ENCODE results near the gene FLOT2. TPM values are rescaled to one million over a fixed set of nuclear protein-coding genes. Genes with fewer than 3 reads are reported as not detected.
A peak's percentile ranks its signal among the peaks of the same experiment; 100 is the strongest.

The FLOT2 gene
- total and polyA plus RNA-seq, 3 experiments from 2014 or later = 113 to 268 (median 115) TPM

GRCh38 chr17:28926786-28927185 is 29.3 kb upstream of the FLOT2 start:
- Histone ChIP-seq H3K4me1 (ENCODE audit: insufficient read depth, low read length) (peaks cover 57% of the 10 kb centered on the region), H3K27ac (ENCODE audit: low read depth, low read length) (peak overlapping the region; percentile 77), H3K4me3 (ENCODE audit: low read length) (no peak overlapping the region), H3K27me3 (ENCODE audit: insufficient read depth, low read length, poor library complexity, severe bottlenecking) (no peaks in the 10 kb centered on the region), H3K9me3 (ENCODE audit: low read length) (no peaks in the 10 kb centered on the region), H3K36me3 (ENCODE audit: insufficient read depth, low read length) (peaks cover 19% of the 10 kb centered on the region)
- Mint-ChIP-seq H3K27ac (peak overlapping the region; percentile 91 to 99 (median 95)), H3K9me3 (peaks cover 0 to 4% (median 0%) of the 10 kb centered on the region in 5 donors), H3K27me3 (no peaks in the 10 kb centered on the region), H3K4me3 (peak overlapping the region in 6 of 7 donors; percentile 38 to 81 (median 67)), H3K36me3 (peaks cover 12 to 65% (median 21%) of the 10 kb centered on the region in 3 donors), H3K4me1 (peaks cover 59 to 85% (median 72%) of the 10 kb centered on the region in 3 donors)
- CTCF ChIA-PET = interaction anchor here (1.3 to 5.7 kb wide), 10 partner anchors 8 to 200 kb away, joined by 3 to 31 read pairs (median 8); partner anchors contain the start of genes DHRS13, PHF12 and TLCD1
- no peak for DNase-seq
- POLR2A ChIA-PET = interaction anchor here (1.0 to 5.5 kb wide), 6 partner anchors 17 to 200 kb away, joined by 3 to 63 read pairs (median 4); partner anchors contain the start of genes PHF12 and TLCD1

DNA sequence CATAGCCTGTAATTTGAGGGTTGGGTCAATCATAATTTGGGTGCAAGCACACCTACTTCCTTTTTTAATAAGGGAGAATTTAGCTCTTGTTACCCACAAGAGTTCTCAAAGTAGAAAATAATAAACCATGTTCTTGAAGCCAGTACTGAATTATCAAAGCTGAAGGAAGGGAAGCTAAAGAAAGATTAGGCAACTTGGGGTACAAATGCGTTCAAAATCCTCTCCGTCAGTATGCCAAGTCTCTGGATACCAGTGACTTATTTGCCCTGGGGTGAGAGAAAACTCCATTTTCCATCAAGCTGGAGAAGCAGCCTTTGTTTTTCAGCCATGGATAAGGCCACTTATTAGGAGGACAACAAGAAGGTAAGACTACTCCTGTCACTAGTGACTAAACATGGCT is 28.8 kb upstream of the FLOT2 start:
- no peaks in the 10 kb centered on the region for H3K9me3 ChIP-seq (ENCODE audit: low read length)
- H3K36me3 Mint-ChIP-seq = peaks cover 12 to 67% (median 25%) of the 10 kb centered on the region in 3 donors
- peaks cover 0 to 4% (median 0%) of the 10 kb centered on the region in 5 donors for H3K9me3 Mint-ChIP-seq
- DNase-seq = no peak
- peak overlapping the region; percentile 91 to 99 (median 95) for H3K27ac Mint-ChIP-seq
- peak overlapping the region; percentile 3 to 81 (median 63) for H3K4me3 Mint-ChIP-seq
- peaks cover 63 to 86% (median 70%) of the 10 kb centered on the region in 3 donors for H3K4me1 Mint-ChIP-seq
- H3K4me3 ChIP-seq (ENCODE audit: low read length) = no peak overlapping the region
- H3K27ac ChIP-seq (ENCODE audit: low read depth, low read length) = peak overlapping the region; percentile 77
- no peaks in the 10 kb centered on the region for H3K27me3 Mint-ChIP-seq
- H3K36me3 ChIP-seq (ENCODE audit: insufficient read depth, low read length) = peaks cover 23% of the 10 kb centered on the region
- CTCF ChIA-PET = interaction anchor here (1.3 to 5.7 kb wide), 10 partner anchors 8 to 200 kb away, joined by 3 to 31 read pairs (median 9); partner anchors contain the start of genes DHRS13, PHF12 and TLCD1
- POLR2A ChIA-PET = interaction anchor here (1.0 to 5.5 kb wide), 8 partner anchors 17 to 207 kb away, joined by 3 to 63 read pairs (median 4); partner anchors contain the start of genes FLOT2, PHF12, RPL23A and TLCD1
- H3K4me1 ChIP-seq (ENCODE audit: insufficient read depth, low read length) = peaks cover 57% of the 10 kb centered on the region
- H3K27me3 ChIP-seq (ENCODE audit: insufficient read depth, low read length, poor library complexity, severe bottlenecking) = no peaks in the 10 kb centered on the region

GRCh38 chr17:28925912-28926365 is 28.4 kb upstream of the FLOT2 start:
- CTCF ChIA-PET = interaction anchor here (1.1 to 5.7 kb wide), 11 partner anchors 9 to 199 kb away, joined by 3 to 31 read pairs (median 9); partner anchors contain the start of genes DHRS13, PHF12 and TLCD1
- Mint-ChIP-seq H3K4me1 (peaks cover 64 to 86% (median 70%) of the 10 kb centered on the region in 3 donors), H3K9me3 (peaks cover 0 to 4% (median 0%) of the 10 kb centered on the region in 5 donors), H3K27ac (peak overlapping the region; percentile 91 to 99 (median 95)), H3K4me3 (peak overlapping the region; percentile 3 to 81 (median 63)), H3K36me3 (peaks cover 12 to 70% (median 26%) of the 10 kb centered on the region in 3 donors), H3K27me3 (no peaks in the 10 kb centered on the region)
- DNase-seq = peak; percentile 32 to 89 (median 79)
- POLR2A ChIA-PET = interaction anchor here (0.6 to 5.5 kb wide), 8 partner anchors 16 to 206 kb away, joined by 3 to 63 read pairs (median 4); partner anchors contain the start of genes FLOT2, NEK8, PHF12 and RPL23A
- Histone ChIP-seq H3K4me3 (ENCODE audit: low read length) (peak overlapping the region; percentile 21), H3K4me1 (ENCODE audit: insufficient read depth, low read length) (peaks cover 57% of the 10 kb centered on the region), H3K27me3 (ENCODE audit: insufficient read depth, low read length, poor library complexity, severe bottlenecking) (no peaks in the 10 kb centered on the region), H3K27ac (ENCODE audit: low read depth, low read length) (peak overlapping the region; percentile 77), H3K9me3 (ENCODE audit: low read length) (no peaks in the 10 kb centered on the region), H3K36me3 (ENCODE audit: insufficient read depth, low read length) (peaks cover 27% of the 10 kb centered on the region)

DNA sequence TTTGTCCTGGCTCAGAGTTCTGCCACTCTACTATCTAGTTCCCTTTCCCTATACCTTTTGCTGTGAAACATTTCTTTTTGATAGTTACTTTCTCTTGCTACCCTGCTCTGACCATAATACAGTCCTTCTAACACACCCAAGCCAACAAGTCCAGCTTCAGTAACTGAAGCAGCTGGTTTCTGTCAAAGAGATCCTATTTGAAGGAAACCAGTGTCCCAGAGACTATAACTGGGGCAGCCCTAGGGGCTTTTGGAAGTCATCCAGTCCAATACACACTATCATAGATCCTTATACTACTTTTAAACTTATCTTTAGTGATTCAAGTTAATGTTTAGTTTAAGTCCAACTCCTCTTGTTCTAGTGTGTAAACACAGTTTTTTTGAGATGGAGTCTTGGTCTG is 22.7 kb upstream of the FLOT2 start:
- Histone ChIP-seq H3K4me1 (ENCODE audit: insufficient read depth, low read length) (peaks cover 16% of the 10 kb centered on the region), H3K36me3 (ENCODE audit: insufficient read depth, low read length) (peaks cover 76% of the 10 kb centered on the region), H3K4me3 (ENCODE audit: low read length) (no peak overlapping the region), H3K27me3 (ENCODE audit: insufficient read depth, low read length, poor library complexity, severe bottlenecking) (no peaks in the 10 kb centered on the region), H3K9me3 (ENCODE audit: low read length) (no peaks in the 10 kb centered on the region), H3K27ac (ENCODE audit: low read depth, low read length) (no peak overlapping the region)
- ChIA-PET CTCF (interaction anchor here (2.4 to 5.6 kb wide), 3 partner anchors 12 to 193 kb away, joined by 6 to 29 read pairs (median 7); partner anchors contain the start of genes DHRS13 and TLCD1), POLR2A (interaction anchor here (1.2 kb wide), 1 partner anchor 29 kb away, joined by 4 read pairs; no protein-coding TSS in a partner anchor)
- Mint-ChIP-seq H3K27ac (peak overlapping the region in 6 of 8 donors; percentile 13 to 87 (median 65)), H3K9me3 (no peaks in the 10 kb centered on the region), H3K27me3 (no peaks in the 10 kb centered on the region), H3K4me3 (no peak overlapping the region), H3K4me1 (peaks cover 30 to 47% (median 32%) of the 10 kb centered on the region in 3 donors), H3K36me3 (peaks cover 8 to 88% (median 35%) of the 10 kb centered on the region in 3 donors)
- no peak for DNase-seq

DNA sequence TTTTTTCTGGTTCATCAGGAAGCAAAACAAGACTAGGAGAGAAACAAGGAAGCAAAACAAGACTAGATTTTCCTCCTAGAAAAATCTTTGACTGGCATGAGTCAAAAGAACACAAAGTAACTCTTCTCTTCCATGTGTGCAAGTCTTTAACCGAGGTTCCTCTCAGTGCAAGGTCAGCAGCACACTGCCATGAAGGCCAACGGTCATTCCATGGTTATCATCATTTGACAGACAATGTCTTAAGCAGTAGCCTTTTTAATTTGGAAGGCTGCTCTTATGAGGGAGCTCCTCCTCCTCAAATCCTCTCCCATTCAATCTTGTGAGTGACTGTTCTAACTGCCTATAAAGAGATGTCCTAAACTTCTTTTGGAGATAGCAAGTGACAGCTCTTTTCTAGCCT is 20.8 kb upstream of the FLOT2 start:
- H3K36me3 Mint-ChIP-seq = peaks cover 4 to 89% (median 39%) of the 10 kb centered on the region in 3 donors
- DNase-seq = no peak
- H3K9me3 Mint-ChIP-seq = no peaks in the 10 kb centered on the region
- H3K27me3 Mint-ChIP-seq = no peaks in the 10 kb centered on the region
- peak overlapping the region in 5 of 8 donors; percentile 37 to 83 (median 71) for H3K27ac Mint-ChIP-seq
- Histone ChIP-seq H3K4me3 (ENCODE audit: low read length) (no peak overlapping the region), H3K27ac (ENCODE audit: low read depth, low read length) (no peak overlapping the region), H3K9me3 (ENCODE audit: low read length) (no peaks in the 10 kb centered on the region), H3K4me1 (ENCODE audit: insufficient read depth, low read length) (no peaks in the 10 kb centered on the region), H3K27me3 (ENCODE audit: insufficient read depth, low read length, poor library complexity, severe bottlenecking) (no peaks in the 10 kb centered on the region), H3K36me3 (ENCODE audit: insufficient read depth, low read length) (peaks cover 84% of the 10 kb centered on the region)
- peaks cover 14 to 28% (median 20%) of the 10 kb centered on the region in 3 donors for H3K4me1 Mint-ChIP-seq
- POLR2A ChIA-PET = no interaction called here
- H3K4me3 Mint-ChIP-seq = no peak overlapping the region
- CTCF ChIA-PET = interaction anchor here (0.6 to 5.6 kb wide), 7 partner anchors 10 to 845 kb away, joined by 3 to 29 read pairs (median 5); partner anchors contain the start of genes DHRS13, FLOT2, NEK8 and TLCD1

DNA sequence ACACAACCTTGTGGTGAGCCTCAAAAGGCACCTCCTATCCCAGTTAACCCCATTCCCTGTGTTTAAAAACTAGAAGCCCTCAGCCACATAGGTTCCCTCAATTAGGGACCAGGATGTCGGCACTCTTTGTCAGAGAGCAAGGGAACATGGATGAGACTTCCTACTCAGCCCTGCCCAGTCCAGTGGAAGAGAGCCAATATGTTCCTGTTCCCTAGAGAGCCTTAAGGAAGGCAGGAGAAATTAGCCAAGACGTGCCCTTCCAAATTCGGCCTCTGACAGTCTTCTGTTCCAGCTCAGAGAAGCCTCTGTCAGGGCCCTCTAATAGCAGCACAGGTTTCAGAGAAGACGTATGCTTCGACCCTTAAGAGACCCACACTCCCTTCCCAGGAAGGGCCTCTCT is 19.9 kb upstream of the FLOT2 start:
- peaks cover 89% of the 10 kb centered on the region for H3K36me3 ChIP-seq (ENCODE audit: insufficient read depth, low read length)
- peaks cover 12 to 21% (median 15%) of the 10 kb centered on the region in 3 donors for H3K4me1 Mint-ChIP-seq
- no peak for DNase-seq
- no peak overlapping the region for H3K4me3 Mint-ChIP-seq
- peaks cover 3 to 92% (median 35%) of the 10 kb centered on the region in 3 donors for H3K36me3 Mint-ChIP-seq
- POLR2A ChIA-PET = interaction anchor here (0.6 kb wide), 1 partner anchor 142 kb away, joined by 3 read pairs; no protein-coding TSS in a partner anchor
- H3K9me3 Mint-ChIP-seq = no peaks in the 10 kb centered on the region
- peak overlapping the region in 5 of 8 donors; percentile 40 to 86 (median 70) for H3K27ac Mint-ChIP-seq
- CTCF ChIA-PET = interaction anchor here (0.6 to 5.6 kb wide), 10 partner anchors 9 to 190 kb away, joined by 3 to 29 read pairs (median 4); partner anchors contain the start of genes DHRS13, FLOT2, NEK8 and TLCD1
- H3K27me3 Mint-ChIP-seq = no peaks in the 10 kb centered on the region
- no peaks in the 10 kb centered on the region for H3K9me3 ChIP-seq (ENCODE audit: low read length)
- no peak overlapping the region for H3K4me3 ChIP-seq (ENCODE audit: low read length)
- H3K27ac ChIP-seq (ENCODE audit: low read depth, low read length) = no peak overlapping the region
- no peaks in the 10 kb centered on the region for H3K27me3 ChIP-seq (ENCODE audit: insufficient read depth, low read length, poor library complexity, severe bottlenecking)
- no peaks in the 10 kb centered on the region for H3K4me1 ChIP-seq (ENCODE audit: insufficient read depth, low read length)

- Histone ChIP-seq H3K27me3 (ENCODE audit: insufficient read depth, low read length, poor library complexity, severe bottlenecking) (no peaks in the 10 kb centered on the region), H3K36me3 (ENCODE audit: insufficient read depth, low read length) (peaks cover 89% of the 10 kb centered on the region), H3K9me3 (ENCODE audit: low read length) (no peaks in the 10 kb centered on the region), H3K27ac (ENCODE audit: low read depth, low read length) (no peak overlapping the region), H3K4me1 (ENCODE audit: insufficient read depth, low read length) (no peaks in the 10 kb centered on the region), H3K4me3 (ENCODE audit: low read length) (no peak overlapping the region)
- peak overlapping the region in 7 of 8 donors; percentile 2 to 87 (median 75) for H3K27ac Mint-ChIP-seq
- peaks cover 12 to 21% (median 15%) of the 10 kb centered on the region in 3 donors for H3K4me1 Mint-ChIP-seq
- no peak for DNase-seq
- peaks cover 3 to 93% (median 34%) of the 10 kb centered on the region in 3 donors for H3K36me3 Mint-ChIP-seq
- ChIA-PET POLR2A (interaction anchor here (0.6 kb wide), 1 partner anchor 142 kb away, joined by 3 read pairs; no protein-coding TSS in a partner anchor), CTCF (interaction anchor here (0.8 to 5.6 kb wide), 16 partner anchors 8 to 190 kb away, joined by 3 to 29 read pairs (median 4); partner anchors contain the start of genes DHRS13, FLOT2, NEK8 and TLCD1)
- H3K27me3 Mint-ChIP-seq = no peaks in the 10 kb centered on the region
- no peak overlapping the region for H3K4me3 Mint-ChIP-seq
- H3K9me3 Mint-ChIP-seq = no peaks in the 10 kb centered on the region
Observed at GRCh38 chr17:28917029-28917428, 19.5 kb upstream of the FLOT2 start.
